Neural progenitor cell (in vitro differentiated cells): ENCODE data around the gene LRRC8D. TPM values are rescaled to one million over a fixed set of nuclear protein-coding genes. Genes with fewer than 3 reads are reported as not detected.

Experiments used
- DNase-seq: peaks from one replicate; pipeline ENCODE4 v3.0.0-alpha.2; 2016; ENCODE audit warnings: low spot score
- H2AFZ ChIP-seq: fragments of 200-600 bp; sonication (generic); replicated peaks from 2 replicates; pipeline ENCODE4 v1.6.1; 2016; ENCODE audit warnings: antibody characterized with exemption
- H3F3A ChIP-seq: fragments of 200-600 bp; sonication (generic); 2 replicates; pipeline ENCODE4 v1.6.1; 2016; ENCODE audit warnings: antibody characterized with exemption, low read depth
- H3K27ac ChIP-seq: fragments of 200-600 bp; sonication (generic); 2 replicates; pipeline ENCODE4 v1.5.1; 2016; ENCODE audit warnings: mild to moderate bottlenecking
- H3K27me3 ChIP-seq: fragments of 200-600 bp; sonication (generic); 2 replicates; pipeline ENCODE4 v1.6.1; 2016; ENCODE audit warnings: mild to moderate bottlenecking, moderate library complexity
- H3K36me3 ChIP-seq: fragments of 200-600 bp; sonication (generic); 2 replicates; pipeline ENCODE4 v1.5.1; 2016
- H3K4me1 ChIP-seq: fragments of 200-600 bp; sonication (generic); 2 replicates; pipeline ENCODE4 v1.6.1; 2016; ENCODE audit warnings: mixed run types
- H3K4me2 ChIP-seq: fragments of 200-600 bp; sonication (generic); 2 replicates; pipeline ENCODE4 v1.6.1; 2016
- H3K4me3 ChIP-seq: fragments of 200-600 bp; sonication (generic); 2 replicates; pipeline ENCODE4 v1.5.1; 2016
- H3K79me2 ChIP-seq: fragments of 200-600 bp; sonication (generic); 2 replicates; pipeline ENCODE4 v1.6.1; 2016; ENCODE audit warnings: low read depth
- H3K9ac ChIP-seq: fragments of 200-600 bp; sonication (generic); 2 replicates; pipeline ENCODE4 v1.6.1; 2016
- H3K9me3 ChIP-seq: fragments of 200-600 bp; sonication (generic); 2 replicates; pipeline ENCODE4 v1.5.1; 2016; ENCODE audit warnings: low read depth
- H4K20me1 ChIP-seq: fragments of 200-600 bp; sonication (generic); 2 replicates; pipeline ENCODE4 v1.6.1; 2016; ENCODE audit warnings: low read depth
- H3K27ac Mint-ChIP-seq: 3 replicates; pipeline ENCODE4 v1.8.0; 2021; ENCODE audit warnings: mixed read lengths
- H3K27me3 Mint-ChIP-seq: 2 replicates; pipeline ENCODE4 v1.8.0; 2022; ENCODE audit warnings: low read depth, mild to moderate bottlenecking, inconsistent platforms, moderate library complexity, mixed read lengths; ENCODE audit not compliant: insufficient read depth
- H3K36me3 Mint-ChIP-seq: 3 replicates; pipeline ENCODE4 v1.8.0; 2021; ENCODE audit warnings: mixed read lengths
- H3K4me1 Mint-ChIP-seq: 3 replicates; pipeline ENCODE4 v1.8.0; 2021; ENCODE audit warnings: mixed read lengths
- H3K4me3 Mint-ChIP-seq: 3 replicates; pipeline ENCODE4 v1.8.0; 2021; ENCODE audit warnings: mild to moderate bottlenecking, moderate library complexity, mixed read lengths
- H3K9me3 Mint-ChIP-seq: 3 replicates; pipeline ENCODE4 v1.8.0; 2020; ENCODE audit warnings: mixed read lengths
- EZH2 ChIP-seq: fragments of 200-600 bp; sonication (generic); IDR thresholded peaks from 2 replicates; pipeline ENCODE4 v1.6.1; 2017; ENCODE audit warnings: antibody characterized with exemption, mild to moderate bottlenecking, moderate library complexity
- EZH2phosphoT487 ChIP-seq: fragments of 200-600 bp; sonication (generic); IDR thresholded peaks from 2 replicates; pipeline ENCODE4 v1.6.1; 2017; ENCODE audit warnings: antibody characterized with exemption
- total RNA-seq: library from RNA; depleted of rRNA; stranded (reverse); fragments of >200 nt; gene quantifications from 2 replicates; pipeline ENCODE4 v1.2.3, GENCODE V29; 2015; ENCODE audit warnings: low replicate concordance
- TF ChIP-seq, protein P1 (sequence below): fragments of 200-600 bp; sonication (generic); IDR thresholded peaks from 2 replicates; pipeline ENCODE4 v1.5.1; 2017; ENCODE audit warnings: antibody characterized with exemption, mild to moderate bottlenecking

The LRRC8D gene
- total RNA-seq, 1 donor from 2014 or later = 55.7 TPM

GRCh38 chr1:89931964-89932363, 111.1 kb downstream of the LRRC8D start:
- peaks cover 39% of the 10 kb centered on the region for H3K36me3 Mint-ChIP-seq
- no peaks in the 10 kb centered on the region for H3K9me3 ChIP-seq
- peaks cover 7% of the 10 kb centered on the region for H3F3A ChIP-seq
- H3K27ac Mint-ChIP-seq = no peak overlapping the region
- H3K27me3 ChIP-seq = no peaks in the 10 kb centered on the region
- no peak overlapping the region for H2AFZ ChIP-seq
- no peak overlapping the region for H3K27ac ChIP-seq
- no peak for DNase-seq
- no peak overlapping the region for H3K4me2 ChIP-seq
- peaks cover 3% of the 10 kb centered on the region for H4K20me1 ChIP-seq
- H3K27me3 Mint-ChIP-seq = peaks cover 2% of the 10 kb centered on the region
- no peaks in the 10 kb centered on the region for H3K4me1 Mint-ChIP-seq
- peaks cover 3% of the 10 kb centered on the region for H3K79me2 ChIP-seq
- no peaks in the 10 kb centered on the region for H3K36me3 ChIP-seq
- TF ChIP-seq EZH2 = no peak
- no peak overlapping the region for H3K9ac ChIP-seq
- no peak overlapping the region for H3K4me3 Mint-ChIP-seq
- H3K9me3 Mint-ChIP-seq = peaks cover under 1% of the 10 kb centered on the region
- H3K4me3 ChIP-seq = no peak overlapping the region
- peaks cover 11% of the 10 kb centered on the region for H3K4me1 ChIP-seq

DNA sequence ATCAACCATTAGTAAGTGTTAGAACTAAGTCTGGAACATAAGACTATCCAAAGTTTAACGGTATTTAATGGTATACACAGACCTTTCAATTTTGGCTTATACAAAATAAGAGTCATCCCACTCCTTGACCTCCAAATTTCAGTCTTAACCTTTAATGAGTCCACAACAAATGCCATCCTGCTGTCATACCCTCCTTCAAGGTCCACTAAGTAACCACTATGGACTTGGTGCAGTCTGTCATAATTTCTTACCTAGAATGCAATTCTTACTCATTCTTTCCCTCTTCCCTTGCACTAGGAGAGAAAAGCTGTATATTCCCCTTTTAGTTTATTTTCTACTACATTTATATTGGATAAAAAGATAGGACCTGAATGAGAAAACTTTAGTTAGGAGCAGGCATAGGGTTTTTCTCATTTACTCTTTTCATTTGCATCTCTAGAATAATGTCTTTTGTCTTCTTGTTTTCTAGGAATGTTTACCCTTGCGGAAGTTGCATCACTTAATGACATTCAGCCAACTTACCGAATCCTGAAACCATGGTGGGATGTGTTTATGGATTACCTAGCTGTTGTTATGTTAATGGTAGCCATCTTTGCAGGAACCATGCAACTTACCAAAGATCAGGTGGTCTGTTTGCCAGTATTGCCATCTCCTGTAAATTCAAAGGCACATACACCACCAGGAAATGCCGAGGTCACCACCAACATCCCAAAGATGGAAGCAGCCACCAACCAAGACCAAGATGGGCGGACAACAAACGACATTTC, 111.9 kb downstream of the LRRC8D start:
- peaks cover 3% of the 10 kb centered on the region for H3K79me2 ChIP-seq
- no peaks in the 10 kb centered on the region for H3K9me3 Mint-ChIP-seq
- no peaks in the 10 kb centered on the region for H3K9me3 ChIP-seq
- peaks cover 2% of the 10 kb centered on the region for H3K27me3 Mint-ChIP-seq
- H3K4me2 ChIP-seq = no peak overlapping the region
- H3K4me3 Mint-ChIP-seq = no peak overlapping the region
- peaks cover 34% of the 10 kb centered on the region for H3K36me3 Mint-ChIP-seq
- H3K27ac ChIP-seq = no peak overlapping the region
- H2AFZ ChIP-seq = no peak overlapping the region
- TF ChIP-seq EZH2phosphoT487 = no peak
- no peaks in the 10 kb centered on the region for H3K4me1 Mint-ChIP-seq
- peaks cover 7% of the 10 kb centered on the region for H4K20me1 ChIP-seq
- no peaks in the 10 kb centered on the region for H3K36me3 ChIP-seq
- H3K4me3 ChIP-seq = no peak overlapping the region
- H3F3A ChIP-seq = peaks cover 11% of the 10 kb centered on the region
- no peaks in the 10 kb centered on the region for H3K27me3 ChIP-seq
- no peak overlapping the region for H3K27ac Mint-ChIP-seq
- peaks cover 11% of the 10 kb centered on the region for H3K4me1 ChIP-seq
- no peak for DNase-seq
- H3K9ac ChIP-seq = no peak overlapping the region

GRCh38 chr1:89934461-89934860, 113.6 kb downstream of the LRRC8D start:
- H3K4me1 ChIP-seq = peaks cover 17% of the 10 kb centered on the region
- H3K9me3 ChIP-seq = no peaks in the 10 kb centered on the region
- no peak overlapping the region for H3K4me3 ChIP-seq
- H3K4me2 ChIP-seq = no peak overlapping the region
- peaks cover 3% of the 10 kb centered on the region for H3K79me2 ChIP-seq
- no peak for DNase-seq
- H3K36me3 Mint-ChIP-seq = peaks cover 31% of the 10 kb centered on the region
- TF ChIP-seq EZH2 = no peak
- TF ChIP-seq, protein P1, sequence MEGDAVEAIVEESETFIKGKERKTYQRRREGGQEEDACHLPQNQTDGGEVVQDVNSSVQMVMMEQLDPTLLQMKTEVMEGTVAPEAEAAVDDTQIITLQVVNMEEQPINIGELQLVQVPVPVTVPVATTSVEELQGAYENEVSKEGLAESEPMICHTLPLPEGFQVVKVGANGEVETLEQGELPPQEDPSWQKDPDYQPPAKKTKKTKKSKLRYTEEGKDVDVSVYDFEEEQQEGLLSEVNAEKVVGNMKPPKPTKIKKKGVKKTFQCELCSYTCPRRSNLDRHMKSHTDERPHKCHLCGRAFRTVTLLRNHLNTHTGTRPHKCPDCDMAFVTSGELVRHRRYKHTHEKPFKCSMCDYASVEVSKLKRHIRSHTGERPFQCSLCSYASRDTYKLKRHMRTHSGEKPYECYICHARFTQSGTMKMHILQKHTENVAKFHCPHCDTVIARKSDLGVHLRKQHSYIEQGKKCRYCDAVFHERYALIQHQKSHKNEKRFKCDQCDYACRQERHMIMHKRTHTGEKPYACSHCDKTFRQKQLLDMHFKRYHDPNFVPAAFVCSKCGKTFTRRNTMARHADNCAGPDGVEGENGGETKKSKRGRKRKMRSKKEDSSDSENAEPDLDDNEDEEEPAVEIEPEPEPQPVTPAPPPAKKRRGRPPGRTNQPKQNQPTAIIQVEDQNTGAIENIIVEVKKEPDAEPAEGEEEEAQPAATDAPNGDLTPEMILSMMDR = no peak
- peaks cover 14% of the 10 kb centered on the region for H3K4me1 Mint-ChIP-seq
- no peak overlapping the region for H2AFZ ChIP-seq
- no peak overlapping the region for H3K9ac ChIP-seq
- H4K20me1 ChIP-seq = peaks cover 21% of the 10 kb centered on the region
- no peaks in the 10 kb centered on the region for H3K27me3 ChIP-seq
- no peak overlapping the region for H3K27ac Mint-ChIP-seq
- H3F3A ChIP-seq = peaks cover 21% of the 10 kb centered on the region
- no peaks in the 10 kb centered on the region for H3K36me3 ChIP-seq
- H3K9me3 Mint-ChIP-seq = no peaks in the 10 kb centered on the region
- peaks cover 2% of the 10 kb centered on the region for H3K27me3 Mint-ChIP-seq
- no peak overlapping the region for H3K27ac ChIP-seq
- H3K4me3 Mint-ChIP-seq = no peak overlapping the region

DNA sequence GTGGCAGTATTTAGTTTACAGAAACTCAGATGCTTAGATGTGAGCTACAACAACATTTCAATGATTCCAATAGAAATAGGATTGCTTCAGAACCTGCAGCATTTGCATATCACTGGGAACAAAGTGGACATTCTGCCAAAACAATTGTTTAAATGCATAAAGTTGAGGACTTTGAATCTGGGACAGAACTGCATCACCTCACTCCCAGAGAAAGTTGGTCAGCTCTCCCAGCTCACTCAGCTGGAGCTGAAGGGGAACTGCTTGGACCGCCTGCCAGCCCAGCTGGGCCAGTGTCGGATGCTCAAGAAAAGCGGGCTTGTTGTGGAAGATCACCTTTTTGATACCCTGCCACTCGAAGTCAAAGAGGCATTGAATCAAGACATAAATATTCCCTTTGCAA, 114.4 kb downstream of the LRRC8D start:
- no peaks in the 10 kb centered on the region for H3K9me3 ChIP-seq
- no peak overlapping the region for H3K4me2 ChIP-seq
- Mint-ChIP-seq H3K36me3 (peaks cover 31% of the 10 kb centered on the region), H3K9me3 (no peaks in the 10 kb centered on the region), H3K4me3 (no peak overlapping the region), H3K4me1 (peaks cover 20% of the 10 kb centered on the region), H3K27ac (no peak overlapping the region), H3K27me3 (peaks cover 2% of the 10 kb centered on the region)
- peaks cover 23% of the 10 kb centered on the region for H3K4me1 ChIP-seq
- H4K20me1 ChIP-seq = peaks cover 23% of the 10 kb centered on the region
- no peak overlapping the region for H3K27ac ChIP-seq
- H3K4me3 ChIP-seq = no peak overlapping the region
- H2AFZ ChIP-seq = no peak overlapping the region
- H3K79me2 ChIP-seq = peaks cover 3% of the 10 kb centered on the region
- H3K9ac ChIP-seq = no peak overlapping the region
- H3K27me3 ChIP-seq = no peaks in the 10 kb centered on the region
- H3K36me3 ChIP-seq = no peaks in the 10 kb centered on the region
- no peak for DNase-seq
- TF ChIP-seq EZH2phosphoT487 (no peak), EZH2 (no peak)
- TF ChIP-seq, protein P1 = no peak
- H3F3A ChIP-seq = peaks cover 28% of the 10 kb centered on the region
